ENCODE results near the gene SEPTIN5. TPM values are rescaled to one million over a fixed set of nuclear protein-coding genes. Genes with fewer than 3 reads are reported as not detected.

Gene SEPTIN5
- total RNA-seq, 2 experiments from 2014 or later: 0.71 to 0.75 TPM

- Mint-ChIP-seq H3K27me3 (no peaks in the 10 kb centered on the region), H3K9me3 (no peaks in the 10 kb centered on the region), H3K27ac (no peak overlapping the region), H3K4me3 (no peak overlapping the region), H3K4me1 (ENCODE audit: low read depth) (no peaks in the 10 kb centered on the region), H3K36me3 (ENCODE audit: low read depth) (no peaks in the 10 kb centered on the region)
- intact Hi-C loops (cut with DNase I, micrococcal nuclease): no loop called here
- ATAC-seq (ENCODE audit: poor library complexity) (no peak), DNase-seq (no peak)
- Histone ChIP-seq H3K36me3 (ENCODE audit: insufficient read depth, low read length) (no peaks in the 10 kb centered on the region), H3K27ac (ENCODE audit: low read depth in 1 of 2, low read length in 2 of 2) (no peak overlapping the region), H3K9me3 (ENCODE audit: control insufficient read depth in 1 of 2, insufficient read depth in 1 of 2, low read length in 2 of 2) (no peaks in the 10 kb centered on the region), H3K27me3 (ENCODE audit: control insufficient read depth in 1 of 2, insufficient read depth in 2 of 2, low read length in 2 of 2) (no peaks in the 10 kb centered on the region), H3K4me3 (ENCODE audit: low read length) (no peak overlapping the region), H3K4me1 (ENCODE audit: insufficient read depth, low read length) (no peaks in the 10 kb centered on the region)
- ChIA-PET CTCF (no interaction called here), POLR2A (no interaction called here)
- no peak for TF ChIP-seq CTCF (IDR thresholded peaks at IDR 0.05)
Measured at GRCh38 chr22:19737846-19738663, 23.8 kb downstream of the SEPTIN5 start.

GRCh38 chr22:19738664-19739447 lies 24.6 kb downstream of the SEPTIN5 start:
- TF ChIP-seq CTCF (IDR thresholded peaks at IDR 0.05): no peak
- Histone ChIP-seq H3K9me3 (ENCODE audit: control insufficient read depth in 1 of 2, insufficient read depth in 1 of 2, low read length in 2 of 2) (no peaks in the 10 kb centered on the region), H3K27me3 (ENCODE audit: control insufficient read depth in 1 of 2, insufficient read depth in 2 of 2, low read length in 2 of 2) (no peaks in the 10 kb centered on the region), H3K27ac (ENCODE audit: low read depth in 1 of 2, low read length in 2 of 2) (no peak overlapping the region), H3K36me3 (ENCODE audit: insufficient read depth, low read length) (no peaks in the 10 kb centered on the region), H3K4me1 (ENCODE audit: insufficient read depth, low read length) (no peaks in the 10 kb centered on the region), H3K4me3 (ENCODE audit: low read length) (no peak overlapping the region)
- intact Hi-C loops (cut with DNase I, micrococcal nuclease): no loop called here
- Mint-ChIP-seq H3K27ac (no peak overlapping the region), H3K27me3 (no peaks in the 10 kb centered on the region), H3K36me3 (ENCODE audit: low read depth) (no peaks in the 10 kb centered on the region), H3K4me1 (ENCODE audit: low read depth) (no peaks in the 10 kb centered on the region), H3K9me3 (no peaks in the 10 kb centered on the region), H3K4me3 (no peak overlapping the region)
- no peak for ATAC-seq (ENCODE audit: poor library complexity)
- POLR2A ChIA-PET: no interaction called here
- DNase-seq: no peak
- CTCF ChIA-PET: no interaction called here

- Mint-ChIP-seq H3K9me3 (no peaks in the 10 kb centered on the region), H3K36me3 (ENCODE audit: low read depth) (no peaks in the 10 kb centered on the region), H3K4me3 (no peak overlapping the region), H3K27ac (no peak overlapping the region), H3K4me1 (ENCODE audit: low read depth) (no peaks in the 10 kb centered on the region), H3K27me3 (no peaks in the 10 kb centered on the region)
- DNase-seq (no peak), ATAC-seq (ENCODE audit: poor library complexity) (no peak)
- no peaks in the 10 kb centered on the region for H3K36me3 ChIP-seq (ENCODE audit: insufficient read depth, low read length)
- ChIA-PET POLR2A (no interaction called here), CTCF (interaction anchor here (1.8 kb wide), 1 partner anchor 9 kb away, joined by 5 read pairs; no protein-coding TSS in a partner anchor)
- H3K4me3 ChIP-seq (ENCODE audit: low read length): no peak overlapping the region
- H3K27ac ChIP-seq (ENCODE audit: low read depth in 1 of 2, low read length in 2 of 2): no peak overlapping the region
- no peak for TF ChIP-seq CTCF (IDR thresholded peaks at IDR 0.05)
- H3K4me1 ChIP-seq (ENCODE audit: insufficient read depth, low read length): no peaks in the 10 kb centered on the region
- intact Hi-C loops (cut with DNase I, micrococcal nuclease): no loop called here
- H3K27me3 ChIP-seq (ENCODE audit: control insufficient read depth in 1 of 2, insufficient read depth in 2 of 2, low read length in 2 of 2): no peaks in the 10 kb centered on the region
- no peaks in the 10 kb centered on the region for H3K9me3 ChIP-seq (ENCODE audit: control insufficient read depth in 1 of 2, insufficient read depth in 1 of 2, low read length in 2 of 2)
Measured at GRCh38 chr22:19739448-19739895, 25.2 kb downstream of the SEPTIN5 start.

Data from CD4-positive, alpha-beta T cell (primary cell).